HG02943 (cell line): ENCODE measurements around the gene CSRP3.

ENCODE experiments used
- ATAC-seq: cut with Tn5 transposase; IDR thresholded peaks from one replicate; pipeline ENCODE4 v1.9.1; 2021; ENCODE audit warnings: mild to moderate bottlenecking, low read depth, moderate library complexity; ENCODE audit not compliant: unreplicated experiment

CSRP3 gene

DNA sequence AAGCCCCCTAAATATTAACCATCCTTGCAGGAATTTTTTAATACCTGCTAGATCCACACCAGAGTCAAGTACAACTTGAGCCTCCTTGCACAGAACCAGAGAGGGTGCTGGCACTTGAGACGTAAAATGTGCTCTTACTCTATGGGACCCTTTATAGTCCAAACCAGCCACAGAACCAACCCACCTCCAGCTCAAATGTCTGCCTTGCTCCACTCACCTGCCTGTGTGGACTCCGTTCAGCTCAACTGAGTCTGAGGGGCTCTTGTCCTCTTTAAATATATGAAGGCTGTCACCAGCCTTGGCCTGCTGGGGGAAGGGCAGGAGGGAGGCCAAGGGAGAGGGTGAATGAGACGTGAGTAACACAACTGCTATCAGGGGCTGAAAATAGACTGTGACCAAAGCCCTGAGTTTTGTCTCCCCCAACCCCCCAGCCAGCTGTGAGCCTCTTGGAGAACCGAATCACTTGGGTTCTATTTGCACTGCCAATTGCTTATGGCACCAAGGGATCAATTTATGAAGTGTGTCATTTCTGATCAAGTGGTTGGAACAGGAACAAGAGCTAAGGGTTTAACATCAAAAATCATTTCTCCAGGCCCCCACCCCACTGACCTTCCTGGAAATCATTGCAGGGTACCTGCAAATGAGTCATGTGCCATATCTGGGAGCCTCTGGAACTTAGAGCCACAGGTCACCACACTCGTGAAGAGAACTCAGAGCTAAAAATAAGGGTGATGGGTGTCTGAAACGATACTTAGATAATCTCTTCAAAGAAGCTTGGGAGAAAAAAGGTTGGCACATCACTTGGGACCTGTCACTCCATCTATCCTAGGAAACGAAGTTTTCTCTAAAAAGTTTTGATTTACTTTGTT, at the start of gene CSRP3:
Gene CSRP3 (minus strand): TSS at position 247 of the 869 bp plus-strand sequence. CDS start 9,535 bp downstream, outside the sequence.
- no peak for ATAC-seq

DNA sequence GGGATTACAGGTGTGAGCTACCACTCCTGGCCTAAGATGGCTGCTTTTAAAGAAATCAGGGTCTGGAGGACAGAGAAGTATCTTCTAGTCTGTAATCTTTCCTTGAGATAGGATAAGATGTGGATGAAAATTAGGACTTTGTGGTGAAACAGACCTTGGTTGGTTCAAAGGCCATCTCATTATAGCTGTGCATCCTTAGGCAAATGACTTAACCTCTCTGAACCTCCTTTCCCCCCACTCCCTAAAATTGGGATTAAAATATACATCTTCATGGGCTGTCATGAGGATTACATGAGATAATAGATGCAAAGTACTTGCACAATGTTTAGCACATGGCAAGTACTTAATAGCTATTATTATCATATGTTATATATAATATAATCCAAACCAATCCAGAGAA, 49.8 kb upstream of the CSRP3 start:
- ATAC-seq: no peak

DNA sequence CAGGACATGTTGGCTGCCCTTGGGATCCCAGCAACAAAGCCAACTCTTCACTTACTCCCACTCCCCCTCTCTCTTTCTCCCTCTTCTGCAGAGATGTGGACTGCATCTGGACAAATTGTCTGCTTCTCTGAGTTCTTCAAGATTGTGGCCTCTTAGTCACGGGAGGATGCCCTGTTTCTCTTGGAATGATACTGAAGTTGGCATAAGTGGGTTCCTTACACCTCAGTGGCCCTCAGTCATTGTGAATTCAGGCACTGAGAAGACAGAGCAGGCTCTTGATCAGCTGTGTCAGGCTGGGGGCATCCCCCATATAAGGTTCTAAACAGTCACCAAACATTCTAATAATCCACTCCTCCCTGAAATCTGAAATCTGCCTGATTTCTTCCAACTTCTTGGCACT, 45.0 kb upstream of the CSRP3 start:
- ATAC-seq: no peak

DNA sequence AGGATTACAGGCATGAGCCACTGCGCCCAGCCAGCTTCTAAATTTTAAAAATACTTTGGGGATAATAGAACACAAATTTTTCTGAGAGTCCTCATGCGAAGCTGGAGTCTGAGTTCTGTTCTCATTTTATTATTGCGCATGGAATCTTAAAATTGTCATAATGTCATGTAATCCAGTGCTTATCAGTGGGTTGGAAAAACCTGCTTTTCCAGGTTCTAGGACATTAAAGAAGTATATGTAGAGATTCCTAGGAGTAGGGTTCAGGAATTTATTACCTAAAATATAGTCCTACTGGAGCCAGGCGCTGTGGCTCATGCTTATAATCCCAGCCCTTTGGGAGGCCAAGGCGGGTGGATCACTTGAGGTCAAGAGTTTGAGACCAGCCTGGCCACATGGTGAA, 43.6 kb upstream of the CSRP3 start:
- ATAC-seq: no peak

DNA sequence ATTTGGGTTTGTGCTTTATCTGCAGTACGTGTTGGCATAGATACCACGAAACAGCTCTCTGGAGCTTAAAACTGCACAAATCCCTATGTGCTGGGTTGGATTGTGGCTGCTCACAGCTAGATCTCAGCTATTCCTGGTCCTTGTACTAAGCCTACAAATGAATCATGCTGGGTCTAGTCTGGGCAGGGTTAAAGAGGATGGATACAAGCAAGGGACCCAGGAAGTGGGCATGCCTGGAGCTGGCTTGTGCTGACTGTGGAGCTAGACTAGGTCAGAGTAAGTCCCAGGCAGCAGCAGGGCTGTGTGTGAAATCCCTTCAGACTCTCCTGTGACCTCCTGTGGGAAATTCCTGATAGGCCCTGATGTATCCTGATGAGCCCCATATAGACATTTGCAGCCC, 42.8 kb upstream of the CSRP3 start:
- no peak for ATAC-seq

DNA sequence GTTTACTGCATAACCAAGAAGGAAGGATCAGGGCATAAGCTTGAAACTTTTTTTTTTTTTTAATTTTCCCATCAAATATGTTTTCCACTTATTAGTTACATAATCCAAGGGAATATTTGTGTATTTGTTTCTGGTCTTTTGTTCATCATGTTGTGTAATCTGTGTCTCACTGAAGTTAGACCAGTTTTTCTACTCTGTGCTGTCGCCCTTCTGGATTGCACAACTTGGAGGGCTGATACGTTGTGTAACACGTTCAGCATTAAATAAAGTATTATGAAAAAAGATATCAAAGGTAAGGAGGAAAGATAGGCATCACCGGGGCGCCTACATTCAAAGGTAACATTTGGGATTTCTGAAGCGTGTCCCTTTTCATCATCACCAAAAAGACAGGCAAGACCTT, 42.3 kb upstream of the CSRP3 start:
- no peak for ATAC-seq

DNA sequence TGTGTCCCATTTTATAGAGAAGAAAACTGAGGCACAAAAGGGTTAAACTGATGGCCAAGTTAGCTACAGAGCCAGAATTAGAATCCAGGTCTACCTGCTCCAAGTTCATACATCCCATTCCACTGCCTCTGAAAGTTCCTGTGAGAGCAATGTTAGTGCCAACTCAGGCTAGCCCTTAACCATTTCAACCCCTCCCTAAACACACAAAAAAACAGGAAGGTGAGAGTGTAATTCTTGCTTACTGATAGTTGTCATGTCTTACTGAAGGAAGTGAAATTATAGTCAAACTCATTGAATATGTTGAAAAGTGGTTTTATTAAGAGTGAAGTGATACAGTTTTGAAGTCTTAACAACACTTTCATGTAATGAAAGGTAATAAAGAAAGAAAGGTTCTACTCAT, 41.8 kb upstream of the CSRP3 start:
- no peak for ATAC-seq

DNA sequence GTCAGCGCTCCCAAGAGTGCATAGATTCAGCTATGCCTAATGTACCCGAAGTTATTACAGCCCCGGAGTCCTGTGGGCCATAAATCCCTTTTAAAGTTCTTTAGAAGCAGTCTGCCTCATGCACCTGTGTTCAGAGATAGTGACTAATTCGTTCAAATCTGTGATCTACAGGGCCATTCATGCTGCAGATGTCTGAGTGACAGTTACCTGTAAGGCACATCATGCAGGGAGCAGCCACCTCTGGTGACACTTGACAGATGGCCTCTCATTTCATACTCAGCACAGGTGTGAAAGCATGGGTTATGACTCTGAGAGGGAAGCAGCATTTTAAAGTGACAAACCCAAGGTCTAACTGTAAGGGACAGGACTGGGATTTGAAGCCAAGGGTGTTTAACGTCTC, 41.4 kb upstream of the CSRP3 start:
- no peak for ATAC-seq

DNA sequence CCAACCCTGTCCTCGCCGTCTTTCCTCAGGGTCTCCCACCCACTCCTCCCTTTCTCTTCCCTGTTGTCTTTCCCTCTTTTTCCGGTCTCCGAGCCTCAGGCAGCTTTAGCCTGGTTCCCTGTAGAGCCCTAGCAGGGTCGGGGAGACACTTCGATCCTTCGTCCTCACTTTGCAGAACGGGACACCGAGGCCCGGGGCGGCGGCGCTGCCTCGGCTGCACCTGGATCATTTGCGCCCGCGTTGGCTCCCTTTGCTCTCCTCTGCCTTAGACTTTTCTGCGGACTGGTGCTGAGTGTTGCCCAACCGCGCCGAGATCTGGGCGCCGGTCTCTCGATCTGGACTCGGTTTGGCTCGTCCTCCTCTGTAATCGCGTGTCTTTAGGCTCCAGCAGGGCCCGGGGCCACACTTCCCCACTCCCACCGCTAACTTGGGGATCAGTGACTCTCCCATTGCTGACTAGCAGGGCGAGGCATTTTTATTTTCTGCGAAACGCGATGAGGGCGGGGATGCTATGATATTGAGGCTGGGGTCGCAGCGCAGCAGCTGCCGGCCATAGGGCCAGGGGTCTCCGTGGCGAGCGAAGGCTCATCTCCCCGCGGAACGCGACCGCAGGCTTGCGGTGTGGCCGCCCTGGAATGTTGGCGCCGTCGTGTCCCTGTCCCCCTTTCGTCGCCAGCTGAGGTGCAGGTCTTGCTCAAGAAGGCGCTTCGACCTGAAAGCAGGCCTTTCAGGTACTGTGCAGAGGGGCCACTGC, 40.6 kb upstream of the CSRP3 start:
- ATAC-seq: no peak

DNA sequence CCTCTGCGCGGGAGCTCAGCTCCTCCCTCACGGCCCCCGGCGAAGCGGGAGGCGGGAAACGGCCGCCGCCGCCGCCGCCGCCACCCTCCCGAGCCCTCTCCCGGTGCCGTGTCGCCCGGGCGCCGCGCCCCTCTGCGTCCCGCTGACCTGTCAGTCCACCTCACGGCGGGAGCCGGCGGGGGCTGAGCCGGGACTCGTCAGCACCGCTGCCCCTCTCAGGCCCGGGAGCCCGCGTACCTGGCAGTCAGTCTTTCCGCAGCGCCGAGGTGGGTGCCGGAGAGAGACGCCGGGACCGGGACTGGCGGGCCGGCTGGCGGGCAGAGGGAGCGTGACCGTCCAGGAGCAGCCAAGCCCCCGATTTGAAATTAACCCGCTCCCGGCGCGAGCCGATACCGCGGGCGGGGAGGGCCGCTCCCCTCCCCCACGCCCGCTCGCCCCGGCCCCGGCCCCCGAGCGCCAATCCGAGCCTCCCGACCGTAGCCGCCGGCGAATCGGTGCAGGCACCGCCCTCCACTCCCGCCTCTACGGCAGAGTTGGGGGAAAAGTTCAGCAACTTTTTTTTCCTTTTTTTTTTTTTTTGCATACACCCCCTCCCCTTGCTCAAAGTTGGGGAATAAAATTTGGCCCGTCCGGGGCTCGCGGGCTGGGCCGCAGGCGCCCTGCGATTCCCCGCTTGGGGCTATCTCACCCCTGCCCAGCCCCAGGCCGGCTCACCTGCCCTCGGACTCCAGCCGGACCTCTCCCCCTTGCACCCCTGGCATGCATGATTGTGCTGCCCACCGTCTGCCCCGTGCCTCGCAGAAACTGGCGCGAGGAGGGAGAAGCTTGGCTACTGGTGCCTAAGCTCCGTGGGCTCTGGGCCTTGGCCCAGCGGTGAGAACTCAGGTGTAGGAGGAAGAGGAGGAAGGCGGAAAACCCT, 39.7 kb upstream of the CSRP3 start:
- ATAC-seq: peak; percentile 34

DNA sequence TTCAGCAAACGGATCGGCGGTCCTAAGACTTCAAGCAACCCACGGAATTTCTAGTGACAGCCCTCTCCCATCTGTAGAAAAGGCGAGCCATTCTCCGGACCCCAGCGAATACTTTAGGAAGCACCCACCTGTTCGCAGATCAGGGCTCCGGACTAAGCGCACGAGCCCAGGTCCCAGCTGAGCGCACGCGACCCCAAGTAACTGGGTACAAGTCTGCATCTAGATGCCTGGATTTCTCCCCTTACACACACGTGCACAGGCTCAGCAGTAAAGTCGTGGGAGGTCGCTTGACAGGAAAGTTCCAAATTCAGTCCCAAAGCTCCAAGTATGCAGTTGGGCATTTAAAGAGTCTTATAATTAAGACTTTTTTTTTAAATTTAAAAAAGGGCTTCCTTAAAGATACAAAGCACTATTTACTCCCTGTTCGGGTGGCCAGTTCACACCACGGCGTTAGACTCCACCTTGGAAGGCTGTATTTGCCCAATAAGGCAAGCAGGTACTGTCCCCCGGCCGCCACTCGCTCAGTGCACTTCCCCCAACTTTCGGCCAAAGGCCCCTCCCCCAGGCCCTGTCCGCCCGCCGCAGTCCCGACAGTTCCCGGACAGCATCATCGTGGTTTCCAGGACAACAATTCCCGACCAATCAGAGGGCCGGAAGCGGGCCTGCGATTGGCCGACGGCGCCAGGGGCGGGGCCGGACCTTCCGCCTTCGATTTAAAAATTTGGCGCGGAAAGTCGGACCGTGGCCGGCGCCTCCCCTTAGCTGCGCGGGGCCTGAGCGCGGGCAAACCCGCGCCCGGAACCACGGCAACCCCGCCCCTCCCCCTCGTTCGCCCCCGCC, 38.9 kb upstream of the CSRP3 start, which contains the start of gene E2F8:
Gene E2F8 (minus strand): TSS at position 526 of the 840 bp plus-strand sequence. CDS start 824 bp downstream, outside the sequence.
- ATAC-seq: peak; percentile 86

DNA sequence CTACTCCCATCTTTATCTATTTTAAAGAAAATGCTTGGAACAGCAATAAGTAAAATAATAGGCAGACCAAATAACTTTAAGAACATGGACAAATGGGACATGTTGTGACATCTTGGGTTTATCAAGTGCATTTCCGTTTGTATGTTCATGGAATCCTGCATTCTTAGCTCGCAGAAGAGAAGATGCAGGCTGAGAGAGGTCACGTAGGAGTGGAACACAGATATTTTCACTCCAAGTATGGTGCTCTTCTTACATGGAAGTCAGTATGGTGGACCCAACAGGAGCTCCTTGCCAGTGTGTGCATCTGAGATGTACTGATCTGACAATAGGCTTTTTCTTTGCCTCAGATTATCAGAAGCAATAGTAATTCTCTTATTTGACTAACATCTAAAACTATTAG, 37.3 kb upstream of the CSRP3 start:
- ATAC-seq: no peak

DNA sequence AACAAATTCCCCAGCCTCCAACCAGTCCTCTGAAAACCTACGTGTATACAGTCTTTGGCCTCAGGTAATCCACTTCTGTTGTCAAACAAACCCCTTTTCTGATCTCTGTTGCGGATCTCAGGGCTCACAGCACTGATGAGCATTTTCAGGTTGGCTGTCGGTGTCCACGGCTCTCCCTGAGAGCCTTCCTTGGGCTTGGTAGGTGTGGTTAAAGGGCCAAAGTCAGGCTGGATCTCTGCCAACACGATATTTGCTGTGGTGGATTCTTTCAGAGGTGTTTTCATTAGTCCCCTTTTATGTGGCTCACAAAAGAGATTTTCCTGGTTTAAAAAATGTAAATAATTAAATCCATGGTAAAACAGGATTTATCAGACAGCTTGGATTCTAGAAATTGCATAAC, 36.0 kb upstream of the CSRP3 start:
- no peak for ATAC-seq

DNA sequence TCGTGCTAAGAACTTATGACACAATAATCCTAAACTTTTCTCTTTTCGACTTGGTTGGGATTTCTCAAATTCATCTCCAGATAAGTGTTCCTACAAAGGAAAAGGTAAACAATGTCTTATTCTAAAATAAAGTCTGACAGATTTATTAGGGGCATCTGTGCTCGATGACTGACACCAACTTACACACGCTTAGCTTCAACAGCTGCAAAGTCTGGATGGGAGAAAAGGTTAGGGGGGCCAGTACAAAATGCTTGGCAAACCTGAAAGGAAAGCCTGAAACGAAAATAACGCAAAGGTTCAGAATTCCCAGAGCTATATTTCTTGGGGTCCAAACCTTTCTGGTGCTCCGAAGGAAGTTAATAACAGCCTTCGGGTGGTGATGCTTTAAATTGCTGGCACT, 35.6 kb upstream of the CSRP3 start:
- no peak for ATAC-seq

DNA sequence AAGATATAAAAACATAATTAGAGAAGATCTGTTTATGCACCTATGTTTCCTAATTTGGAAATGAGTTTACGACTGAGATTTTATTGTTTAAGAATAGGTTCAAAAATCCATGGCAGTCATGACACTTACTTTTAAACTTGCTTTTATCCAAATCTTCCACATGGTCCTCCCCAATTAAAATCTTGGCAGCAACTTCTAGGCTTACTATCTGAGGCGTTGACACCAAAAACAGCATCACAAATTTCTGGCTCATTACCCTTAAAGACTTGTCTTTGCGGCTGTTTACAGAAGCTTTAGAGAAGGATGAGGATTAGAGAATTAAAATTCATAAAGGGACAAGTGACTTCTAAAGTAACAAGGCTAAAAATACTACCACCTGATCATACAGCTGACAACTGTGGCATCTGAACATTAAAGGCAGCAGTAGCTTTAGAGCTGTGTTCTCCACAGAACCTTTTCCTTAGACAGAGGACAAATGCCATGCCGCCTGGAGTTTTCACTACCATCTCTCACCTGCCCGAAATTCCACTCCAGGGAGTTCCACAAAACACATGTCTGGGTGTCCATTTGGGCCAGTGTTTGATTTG, 32.5 kb upstream of the CSRP3 start:
- no peak for ATAC-seq

DNA sequence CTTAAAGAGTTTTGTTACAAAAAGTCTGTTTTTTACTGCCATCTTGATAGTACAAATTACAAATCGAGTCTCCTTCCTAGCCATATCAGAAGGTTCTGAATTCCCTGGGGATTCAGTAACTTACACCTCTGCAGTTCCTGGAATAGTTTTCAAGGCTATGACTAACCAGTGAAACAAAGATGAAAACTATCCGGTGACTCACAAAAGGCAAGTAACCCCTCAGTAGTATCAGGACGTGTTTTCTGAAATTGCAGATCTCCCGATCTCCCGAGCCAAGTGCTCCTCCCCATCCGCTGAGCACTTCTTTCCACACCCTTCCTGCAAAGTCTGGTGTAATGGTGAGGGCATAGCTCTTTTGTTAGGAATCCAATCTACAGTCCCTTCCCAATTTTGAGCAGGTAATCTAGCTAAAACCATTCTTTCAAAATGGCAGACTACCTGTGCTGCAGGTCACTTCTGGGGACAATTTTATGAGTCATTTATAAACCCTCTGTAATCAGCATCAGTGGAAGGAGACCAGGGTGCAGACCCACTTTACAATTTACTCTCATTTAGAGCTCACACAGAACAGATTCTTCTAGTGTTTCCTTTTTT, 31.2 kb upstream of the CSRP3 start:
- no peak for ATAC-seq

DNA sequence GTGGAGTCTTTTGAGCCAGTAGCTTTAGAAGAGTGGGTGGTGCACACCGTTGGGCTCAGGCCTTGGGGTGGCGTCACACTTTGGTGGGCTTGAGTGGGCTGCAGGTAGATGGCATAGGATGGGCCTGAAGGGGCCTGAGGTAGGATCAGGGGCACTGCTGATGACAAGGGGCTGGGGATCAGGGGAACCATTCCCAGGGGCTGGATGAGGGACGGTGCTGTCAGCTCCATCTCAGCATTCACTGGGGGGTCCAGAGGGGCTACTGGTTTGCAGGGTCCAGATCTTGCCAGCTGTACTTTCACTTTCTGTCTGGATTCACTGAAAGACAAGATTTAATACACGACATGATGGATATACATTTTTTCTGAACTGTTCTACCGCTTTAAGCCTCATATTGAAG, 27.9 kb upstream of the CSRP3 start:
- no peak for ATAC-seq

DNA sequence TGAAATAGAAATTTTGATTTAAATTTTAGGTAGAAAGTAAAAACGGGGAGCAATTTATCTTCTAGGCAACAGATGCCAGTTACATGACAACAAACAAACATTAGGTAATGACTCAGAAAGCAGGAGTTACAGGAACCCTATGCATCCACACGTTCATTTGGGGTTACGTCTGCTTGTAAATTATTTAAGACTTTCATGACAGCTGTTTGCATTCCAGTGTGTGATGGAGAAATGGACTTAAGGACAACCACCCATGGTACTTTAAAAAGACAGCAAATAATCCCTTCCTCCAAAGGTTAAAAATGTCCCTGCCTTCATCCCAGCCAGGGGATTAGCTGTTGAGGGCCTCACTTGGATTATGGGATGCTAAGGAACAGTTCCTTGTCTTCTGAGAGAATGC, 27.2 kb upstream of the CSRP3 start:
- ATAC-seq: no peak
